Measurements from ENCODE around the gene TLX3. TPM values are rescaled to one million over a fixed set of nuclear protein-coding genes. Genes with fewer than 3 reads are reported as not detected.

TLX3 gene
- total RNA-seq, 1 experiment from 2014 or later, result not detected

- Histone ChIP-seq H2BK12ac (ENCODE audit: insufficient read length, low read depth, low read length) (no peak overlapping the region), H3K23ac (ENCODE audit: insufficient read length, low read depth, low read length) (no peak overlapping the region), H2AK5ac (ENCODE audit: insufficient read length, low read length) (no peak overlapping the region), H3T11ph (ENCODE audit: low read length) (no peak overlapping the region), H3K79me2 (ENCODE audit: insufficient read depth, low read length) (no peaks in the 10 kb centered on the region), H2BK5ac (ENCODE audit: insufficient read length, low read length) (no peak overlapping the region), H3K56ac (ENCODE audit: insufficient read length, low read depth, low read length) (no peak overlapping the region), H3K14ac (ENCODE audit: insufficient read depth, low read length) (no peak overlapping the region; the same call in 1 of the 2 replicates), H3K27ac (ENCODE audit: insufficient read length, low read depth, low read length) (no peak overlapping the region), H4K8ac (replicated peaks; ENCODE audit: insufficient read length, low read depth, low read length) (no peak overlapping the region), H3K27me3 (ENCODE audit: insufficient read depth, low read length) (peaks cover 92% of the 10 kb centered on the region), H3K4ac (ENCODE audit: low read depth, low read length) (no peak overlapping the region), H4K91ac (ENCODE audit: insufficient read length, low read depth, low read length) (no peak overlapping the region), H2BK15ac (ENCODE audit: low read depth, low read length) (peak overlapping the region; percentile 52; the same call in 1 of the 2 replicates), H3K4me2 (ENCODE audit: insufficient read depth, insufficient read length, low read length) (peak overlapping the region; percentile 31), H3K79me1 (ENCODE audit: insufficient read depth, low read depth, low read length, poor library complexity, severe bottlenecking) (no peaks in the 10 kb centered on the region), H3K23me2 (ENCODE audit: insufficient read length, low read depth, low read length, poor library complexity, severe bottlenecking) (peaks cover 5% of the 10 kb centered on the region), H2BK20ac (ENCODE audit: low read depth, low read length, poor library complexity, severe bottlenecking) (no peak overlapping the region), H2AFZ (ENCODE audit: low read length) (no peak overlapping the region), H4K20me1 (ENCODE audit: control insufficient read depth, insufficient read depth, insufficient read length) (no peaks in the 10 kb centered on the region), H3K9me3 (ENCODE audit: control insufficient read depth, low read depth, low read length) (no peaks in the 10 kb centered on the region), H3K4me1 (ENCODE audit: insufficient read depth, low read length) (no peaks in the 10 kb centered on the region), H2BK120ac (ENCODE audit: low read depth, low read length, poor library complexity, severe bottlenecking) (no peak overlapping the region), H4K5ac (ENCODE audit: insufficient read length, low read depth, low read length) (no peak overlapping the region), H3K18ac (ENCODE audit: insufficient read length, low read depth, low read length) (no peak overlapping the region), H3K9ac (ENCODE audit: extremely low read depth, insufficient read length, low read length) (no peak overlapping the region)
- Mint-ChIP-seq H3K4me1 (peaks cover 14 to 50% of the 10 kb centered on the region in 2 experiments), H3K4me3 (peak overlapping the region in 1 of 2 experiments; percentile 50; a peak in 3 of 5 replicates), H3K27ac (no peak overlapping the region), H3K27me3 (ENCODE audit: low read depth) (peaks cover 98% of the 10 kb centered on the region), H3K9me3 (peaks cover 3 to 8% of the 10 kb centered on the region in 2 experiments; a peak in 4 of 5 replicates), H3K36me3 (ENCODE audit: insufficient read depth in 1 of 3, low read depth in 3 of 3) (no peaks in the 10 kb centered on the region; a peak in 1 of 7 replicates)
- WGBS (ENCODE audit: extremely low coverage, insufficient read length, low lambda C conversion rate), result no CpG with 5 or more reads among the region's 66 CpGs
- DNase-seq, result peak; percentile 60
- TF ChIP-seq, protein P1, sequence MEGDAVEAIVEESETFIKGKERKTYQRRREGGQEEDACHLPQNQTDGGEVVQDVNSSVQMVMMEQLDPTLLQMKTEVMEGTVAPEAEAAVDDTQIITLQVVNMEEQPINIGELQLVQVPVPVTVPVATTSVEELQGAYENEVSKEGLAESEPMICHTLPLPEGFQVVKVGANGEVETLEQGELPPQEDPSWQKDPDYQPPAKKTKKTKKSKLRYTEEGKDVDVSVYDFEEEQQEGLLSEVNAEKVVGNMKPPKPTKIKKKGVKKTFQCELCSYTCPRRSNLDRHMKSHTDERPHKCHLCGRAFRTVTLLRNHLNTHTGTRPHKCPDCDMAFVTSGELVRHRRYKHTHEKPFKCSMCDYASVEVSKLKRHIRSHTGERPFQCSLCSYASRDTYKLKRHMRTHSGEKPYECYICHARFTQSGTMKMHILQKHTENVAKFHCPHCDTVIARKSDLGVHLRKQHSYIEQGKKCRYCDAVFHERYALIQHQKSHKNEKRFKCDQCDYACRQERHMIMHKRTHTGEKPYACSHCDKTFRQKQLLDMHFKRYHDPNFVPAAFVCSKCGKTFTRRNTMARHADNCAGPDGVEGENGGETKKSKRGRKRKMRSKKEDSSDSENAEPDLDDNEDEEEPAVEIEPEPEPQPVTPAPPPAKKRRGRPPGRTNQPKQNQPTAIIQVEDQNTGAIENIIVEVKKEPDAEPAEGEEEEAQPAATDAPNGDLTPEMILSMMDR (conservative IDR thresholded peaks at IDR 0.05), result no peak
These were observed 7.4 kb downstream of the TLX3 start for GRCh38 chr5:171316258-171317121.
